ENCODE results near the gene CD200R1L. TPM values are rescaled to one million over a fixed set of nuclear protein-coding genes. Genes with fewer than 3 reads are reported as not detected.

Gene CD200R1L
- total RNA-seq, 4 donors from 2014 or later, result not detected

DNA sequence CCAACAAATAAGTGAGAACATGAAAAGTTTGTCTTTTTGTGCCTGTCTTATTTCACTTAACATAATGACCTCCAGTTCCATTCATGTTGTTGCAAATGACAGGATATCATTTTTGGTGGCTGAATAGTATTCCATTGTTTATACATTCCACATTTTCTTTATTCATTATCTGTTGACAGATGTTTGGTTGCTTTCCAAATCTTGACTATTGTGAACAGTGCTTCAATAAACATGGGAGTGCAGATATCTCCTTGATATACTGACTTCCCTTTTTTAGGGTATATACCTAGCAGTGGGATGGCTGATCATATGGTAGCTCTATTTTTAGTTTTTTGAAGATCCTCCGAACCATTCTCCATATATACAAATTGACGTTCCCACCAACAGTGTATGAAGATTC, 19.1 kb upstream of the CD200R1L start:
- Histone ChIP-seq H3K4me1 (no peaks in the 10 kb centered on the region), H3K4me3 (no peak overlapping the region), H3K36me3 (no peaks in the 10 kb centered on the region), H3K9me3 (peaks cover 0 to 13% (median 10%) of the 10 kb centered on the region in 3 donors), H3K27me3 (no peaks in the 10 kb centered on the region), H3K27ac (no peak overlapping the region)
- no peak for DNase-seq
- TF ChIP-seq, protein P1, sequence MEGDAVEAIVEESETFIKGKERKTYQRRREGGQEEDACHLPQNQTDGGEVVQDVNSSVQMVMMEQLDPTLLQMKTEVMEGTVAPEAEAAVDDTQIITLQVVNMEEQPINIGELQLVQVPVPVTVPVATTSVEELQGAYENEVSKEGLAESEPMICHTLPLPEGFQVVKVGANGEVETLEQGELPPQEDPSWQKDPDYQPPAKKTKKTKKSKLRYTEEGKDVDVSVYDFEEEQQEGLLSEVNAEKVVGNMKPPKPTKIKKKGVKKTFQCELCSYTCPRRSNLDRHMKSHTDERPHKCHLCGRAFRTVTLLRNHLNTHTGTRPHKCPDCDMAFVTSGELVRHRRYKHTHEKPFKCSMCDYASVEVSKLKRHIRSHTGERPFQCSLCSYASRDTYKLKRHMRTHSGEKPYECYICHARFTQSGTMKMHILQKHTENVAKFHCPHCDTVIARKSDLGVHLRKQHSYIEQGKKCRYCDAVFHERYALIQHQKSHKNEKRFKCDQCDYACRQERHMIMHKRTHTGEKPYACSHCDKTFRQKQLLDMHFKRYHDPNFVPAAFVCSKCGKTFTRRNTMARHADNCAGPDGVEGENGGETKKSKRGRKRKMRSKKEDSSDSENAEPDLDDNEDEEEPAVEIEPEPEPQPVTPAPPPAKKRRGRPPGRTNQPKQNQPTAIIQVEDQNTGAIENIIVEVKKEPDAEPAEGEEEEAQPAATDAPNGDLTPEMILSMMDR (IDR thresholded peaks at IDR 0.05), result no peak
- no peak for TF ChIP-seq POLR2A (IDR thresholded peaks at IDR 0.05)
- intact Hi-C loops (cut with DNase I), result no loop called here
- 38 to 87% methylated on average over 2 of the region's 2 CpGs for WGBS, 2 donors

DNA sequence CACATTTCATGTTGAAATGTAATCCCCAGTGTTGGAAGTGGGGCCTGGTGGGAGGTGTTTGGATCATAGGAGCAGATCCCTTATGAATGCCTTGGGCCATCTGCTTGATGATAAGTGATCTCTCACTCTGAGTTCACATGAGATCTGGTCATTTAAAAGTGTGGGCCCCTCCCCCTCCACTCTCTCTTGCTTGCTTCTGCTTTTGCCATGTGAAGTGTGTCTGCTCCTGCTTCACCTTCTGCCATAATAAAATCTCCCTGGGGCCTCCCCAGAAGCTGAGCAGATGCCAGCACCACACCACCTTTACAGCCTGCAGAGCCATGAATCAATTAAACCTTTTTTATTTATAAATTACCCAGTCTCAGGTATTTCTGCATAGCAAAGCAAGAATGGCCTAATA, 14.2 kb upstream of the CD200R1L start:
- peaks cover 0 to 13% (median 0%) of the 10 kb centered on the region in 3 donors for H3K9me3 ChIP-seq
- no peak overlapping the region for H3K27ac ChIP-seq
- H3K27me3 ChIP-seq, result no peaks in the 10 kb centered on the region
- H3K4me3 ChIP-seq, result no peak overlapping the region
- no peaks in the 10 kb centered on the region for H3K4me1 ChIP-seq
- DNase-seq, result no peak
- TF ChIP-seq, protein P1 (IDR thresholded peaks at IDR 0.05), result no peak
- no peak for TF ChIP-seq POLR2A (IDR thresholded peaks at IDR 0.05)
- intact Hi-C loops (cut with DNase I), result no loop called here
- no peaks in the 10 kb centered on the region for H3K36me3 ChIP-seq

DNA sequence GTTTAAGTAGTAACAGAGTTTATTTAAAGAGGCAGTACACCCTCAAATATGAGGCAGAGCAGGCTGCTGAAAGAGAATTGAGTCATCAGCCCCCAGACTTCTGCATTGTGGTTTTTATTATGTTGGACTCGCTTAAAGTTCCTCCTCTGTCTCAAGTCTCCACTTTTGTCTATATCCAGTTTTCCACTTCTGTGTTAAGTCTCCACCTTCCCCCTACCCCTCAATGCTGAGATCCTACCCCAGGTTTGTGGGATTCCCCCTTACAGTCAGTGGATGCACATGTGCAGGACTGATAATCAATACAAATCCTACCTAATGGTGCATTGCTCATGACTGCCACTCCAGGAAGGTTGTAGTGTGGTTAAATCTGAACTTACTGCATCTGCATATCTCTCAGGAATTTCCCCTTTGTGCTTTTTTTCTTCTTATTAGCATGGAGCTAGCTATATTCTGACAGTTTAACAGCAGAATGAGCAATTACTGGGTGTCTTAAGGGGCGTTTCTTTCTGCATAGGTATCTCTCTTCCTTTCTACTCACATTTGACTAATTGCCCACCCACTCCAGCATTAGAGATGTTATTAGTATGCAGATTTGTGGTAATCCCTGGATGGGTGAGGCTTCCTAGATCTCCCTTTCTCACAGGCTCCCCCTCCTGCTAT, 11.9 kb upstream of the CD200R1L start:
- Histone ChIP-seq H3K27ac (no peak overlapping the region), H3K4me1 (no peaks in the 10 kb centered on the region), H3K9me3 (peaks cover 0 to 13% (median 0%) of the 10 kb centered on the region in 3 donors), H3K36me3 (no peaks in the 10 kb centered on the region), H3K4me3 (no peak overlapping the region), H3K27me3 (no peaks in the 10 kb centered on the region)
- no peak for DNase-seq
- intact Hi-C loops (cut with DNase I), result no loop called here
- TF ChIP-seq, protein P1 (IDR thresholded peaks at IDR 0.05), result no peak
- TF ChIP-seq POLR2A (IDR thresholded peaks at IDR 0.05), result no peak
- 30 to 45% methylated on average over 2 of the region's 2 CpGs for WGBS, 2 donors

DNA sequence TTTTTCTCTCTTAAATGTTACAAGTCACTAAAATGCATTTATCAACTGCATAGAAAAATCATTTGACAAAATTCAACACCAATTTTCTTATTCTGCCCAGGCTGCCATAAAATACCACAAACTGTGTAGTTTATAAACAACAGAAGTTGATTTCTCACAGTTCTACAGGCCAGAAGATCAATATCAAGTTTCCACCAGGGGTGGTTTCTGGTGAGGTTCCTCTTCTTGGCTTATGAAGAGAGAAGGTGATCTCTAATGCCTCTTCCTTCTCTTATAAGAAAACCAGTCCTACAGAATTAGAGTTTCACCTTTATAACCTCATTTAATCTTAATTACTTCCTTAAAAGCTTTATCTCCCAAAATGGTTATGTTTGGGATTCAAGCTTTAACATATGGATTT, 10.9 kb upstream of the CD200R1L start:
- H3K27ac ChIP-seq, result no peak overlapping the region
- intact Hi-C loops (cut with DNase I), result no loop called here
- H3K27me3 ChIP-seq, result no peaks in the 10 kb centered on the region

DNA sequence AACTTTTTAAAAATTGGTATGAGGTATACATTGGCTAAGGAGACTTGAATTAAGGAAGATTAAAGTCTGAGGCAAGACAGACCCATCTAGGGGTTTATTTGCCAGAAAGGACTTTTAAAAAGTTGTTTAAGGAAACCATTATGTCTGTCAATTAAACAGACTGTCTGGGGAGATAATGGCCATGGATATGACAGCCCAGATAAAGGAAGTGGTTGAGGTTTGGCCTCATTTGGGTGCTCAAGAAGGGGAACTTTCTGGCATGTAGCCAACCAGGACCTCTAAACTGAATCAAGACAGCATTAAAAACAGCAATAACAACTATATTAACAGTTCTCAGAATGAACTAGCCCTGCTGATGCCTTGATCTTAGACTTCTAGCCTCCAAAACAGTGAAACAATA, 9.9 kb upstream of the CD200R1L start:
- intact Hi-C loops (cut with DNase I), result no loop called here
- no peaks in the 10 kb centered on the region for H3K27me3 ChIP-seq

More for the DNA sequence above, 10.9 kb upstream of the CD200R1L start:
- Histone ChIP-seq H3K4me1 (no peaks in the 10 kb centered on the region), H3K4me3 (no peak overlapping the region), H3K9me3 (peaks cover 0 to 13% (median 0%) of the 10 kb centered on the region in 3 donors), H3K36me3 (no peaks in the 10 kb centered on the region)
- DNase-seq, result no peak
- TF ChIP-seq, protein P1 (IDR thresholded peaks at IDR 0.05), result no peak
- TF ChIP-seq POLR2A (IDR thresholded peaks at IDR 0.05), result no peak

More for the DNA sequence above, 9.9 kb upstream of the CD200R1L start:
- no peaks in the 10 kb centered on the region for H3K4me1 ChIP-seq
- TF ChIP-seq, protein P1 (IDR thresholded peaks at IDR 0.05), result no peak
- no peak for TF ChIP-seq POLR2A (IDR thresholded peaks at IDR 0.05)
- no peak for DNase-seq
- no peak overlapping the region for H3K27ac ChIP-seq
- H3K4me3 ChIP-seq, result no peak overlapping the region
- no peaks in the 10 kb centered on the region for H3K36me3 ChIP-seq
- H3K9me3 ChIP-seq, result peaks cover 0 to 13% (median 0%) of the 10 kb centered on the region in 3 donors
